Cardiac atrium fibroblast (primary cell): ENCODE results near the gene PAPSS2. TPM values are rescaled to one million over a fixed set of nuclear protein-coding genes. Genes with fewer than 3 reads are reported as not detected.

Experiments used
- total RNA-seq: library from RNA; depleted of rRNA; stranded (reverse); fragments of >200 nt; gene quantifications from 2 replicates; pipeline ENCODE4 v1.2.3, GENCODE V29; 2015

Gene PAPSS2
- total RNA-seq: 220 and 223 TPM in 2 replicates

GRCh38 chr10:87659571-87660483 lies at the start of gene PAPSS2:
PAPSS2 (plus strand) TSS chr10:87659878; CDS start chr10:87659982, 104 bp downstream.

Other genes with a start within 250 kb of the PAPSS2 start
- 36.5 and 38.8 TPM in 2 replicates for gene MINPP1, start 155.0 kb upstream of the PAPSS2 start, total RNA-seq
- 25.1 and 26.4 TPM in 2 replicates for gene ATAD1, start 158.3 kb downstream of the PAPSS2 start, total RNA-seq
- gene KLLN, start 203.7 kb downstream of the PAPSS2 start, total RNA-seq: 0.54 and 0.97 TPM in 2 replicates
- 51.5 and 57.9 TPM in 2 replicates for gene PTEN, start 203.7 kb downstream of the PAPSS2 start, total RNA-seq